Iris pigment epithelial cell (primary cell): ENCODE measurements around the gene YAE1.
"Not testable (repeated sequence)": the region's sequence is repeated elsewhere in the genome, so short reads cannot be mapped to it uniquely, and the experiment has no call there.

Source experiments
- DNase-seq: peaks from one replicate; pipeline ENCODE4 v3.0.0-alpha.2; 2011; ENCODE audit warnings: low read depth

The YAE1 gene

GRCh38 chr7:39566023-39566921 lies at the start of gene YAE1:
Gene YAE1 (plus strand): TSS chr7:39566404. CDS start chr7:39566419, 15 bp downstream.
- peak; percentile 72 for DNase-seq

- no peak for DNase-seq
Measured at GRCh38 chr7:39516498-39516897, 49.7 kb upstream of the YAE1 start.

- no peak for DNase-seq
Measured at GRCh38 chr7:39517240-39517639, 49.0 kb upstream of the YAE1 start.

- peak; percentile 34 for DNase-seq
Measured at GRCh38 chr7:39525926-39526325, 40.3 kb upstream of the YAE1 start.

DNA sequence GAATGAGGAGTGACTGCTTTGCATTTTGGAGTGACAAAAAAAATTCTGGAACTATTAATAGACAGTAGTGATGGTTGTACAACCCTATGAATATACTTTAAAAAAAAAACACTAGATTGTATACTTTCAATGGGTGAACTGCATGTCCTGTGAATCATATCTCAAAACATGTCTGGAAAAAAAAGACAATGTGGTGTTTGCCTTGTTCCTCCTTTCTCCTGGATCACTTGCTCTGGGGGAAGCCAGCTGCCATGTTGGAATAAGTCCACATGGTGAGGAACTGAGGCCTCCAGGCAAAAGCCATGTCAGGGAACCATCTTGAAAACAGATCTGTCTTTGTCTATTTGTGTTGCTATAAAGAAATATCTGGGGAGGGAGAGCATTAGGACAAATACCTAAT lies 39.5 kb upstream of the YAE1 start:
- no peak for DNase-seq

GRCh38 chr7:39527296-39527695 lies 38.9 kb upstream of the YAE1 start:
- peak; percentile 42 for DNase-seq

- DNase-seq: peak; percentile 72
Measured at GRCh38 chr7:39527951-39528350, 38.3 kb upstream of the YAE1 start.

GRCh38 chr7:39528849-39529248 lies 37.4 kb upstream of the YAE1 start:
- no peak for DNase-seq

GRCh38 chr7:39529582-39529981 lies 36.6 kb upstream of the YAE1 start:
- DNase-seq: no peak

- DNase-seq: no peak
Measured at GRCh38 chr7:39530971-39531370, 35.2 kb upstream of the YAE1 start.

DNA sequence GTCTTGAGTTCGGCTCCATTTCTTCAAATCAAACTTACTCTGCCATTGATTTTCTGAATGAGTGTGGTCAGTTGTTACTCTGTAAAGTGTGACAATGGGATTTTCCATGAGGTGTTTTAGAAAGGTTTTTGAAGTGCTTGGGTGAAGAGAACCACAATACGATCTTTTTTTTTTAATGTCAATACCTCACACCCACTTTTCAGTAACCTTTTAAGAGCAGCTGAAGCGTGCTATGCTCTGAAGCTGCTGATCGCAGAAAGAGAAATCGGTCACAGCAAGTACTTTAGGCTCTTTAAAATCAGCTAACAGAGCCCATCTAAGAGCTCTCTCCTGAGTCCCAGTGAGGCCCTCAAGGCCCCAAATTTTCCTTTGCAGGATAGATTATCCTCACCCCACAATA lies 34.4 kb upstream of the YAE1 start:
- no peak for DNase-seq

DNA sequence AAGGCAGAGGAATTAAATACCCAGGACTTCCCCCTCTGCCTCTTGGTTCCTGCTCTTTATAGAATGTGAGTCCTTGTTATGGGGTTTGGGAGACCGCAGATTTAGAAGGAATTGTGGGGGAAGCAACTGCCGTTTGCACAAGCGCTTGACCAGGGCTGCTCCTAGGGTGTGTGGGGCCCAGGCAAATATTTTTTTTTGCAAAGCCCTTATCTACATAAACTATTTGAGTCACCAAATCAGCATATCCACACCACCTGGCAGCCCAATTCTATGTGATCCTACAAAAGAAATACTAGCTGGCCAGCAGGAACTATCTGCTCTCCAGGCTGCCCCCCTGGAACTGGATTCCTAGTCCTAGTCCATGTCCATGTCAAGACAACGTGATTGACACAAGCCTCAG lies 33.4 kb upstream of the YAE1 start:
- no peak for DNase-seq

DNA sequence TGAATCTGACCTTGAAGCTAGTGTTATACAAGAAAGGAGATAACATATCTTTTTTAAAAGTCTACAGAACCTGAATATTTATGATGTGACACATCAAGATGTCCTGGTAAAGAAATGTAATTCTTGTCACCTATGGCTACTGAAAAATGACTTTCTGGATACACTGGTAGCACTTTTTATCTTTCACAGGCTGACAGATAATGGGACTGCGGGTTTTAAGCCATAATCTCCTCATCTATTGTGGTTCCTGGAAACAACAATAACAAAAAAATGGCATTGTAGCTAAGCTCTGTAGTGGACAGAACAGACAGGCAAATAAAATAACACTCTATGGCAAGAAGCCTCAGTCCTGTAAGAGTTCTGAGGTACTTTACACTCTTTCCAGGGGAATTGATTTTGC lies 31.6 kb upstream of the YAE1 start:
- no peak for DNase-seq

DNA sequence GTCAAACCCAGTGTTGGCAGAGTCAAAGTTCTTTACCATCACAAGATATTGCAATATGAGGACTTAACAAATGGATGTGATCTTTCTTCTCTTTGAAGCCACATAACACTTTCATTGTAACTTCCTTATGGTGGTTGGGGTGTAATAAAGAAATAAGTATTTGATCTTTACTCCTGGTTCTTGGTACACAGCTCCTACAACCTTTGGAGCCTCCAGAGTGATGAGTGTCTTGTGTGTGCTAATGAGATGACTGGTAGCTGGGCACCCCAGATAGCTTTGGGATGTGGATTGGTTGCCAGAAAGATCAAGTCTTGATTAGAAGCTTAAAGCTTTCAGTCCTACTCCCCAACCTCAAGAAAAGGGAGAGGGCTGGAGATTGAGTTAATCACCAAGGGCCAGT lies 31.1 kb upstream of the YAE1 start:
- no peak for DNase-seq

GRCh38 chr7:39535720-39536119 lies 30.5 kb upstream of the YAE1 start:
- no peak for DNase-seq

GRCh38 chr7:39536951-39537350 lies 29.3 kb upstream of the YAE1 start:
- no peak for DNase-seq

GRCh38 chr7:39539816-39540215 lies 26.4 kb upstream of the YAE1 start:
- no peak for DNase-seq

- no peak for DNase-seq
Measured at GRCh38 chr7:39540320-39540719, 25.9 kb upstream of the YAE1 start.

- DNase-seq: no peak
Measured at GRCh38 chr7:39541511-39541910, 24.7 kb upstream of the YAE1 start.

- DNase-seq: not testable (repeated sequence)
Measured at GRCh38 chr7:39544774-39545173, 21.4 kb upstream of the YAE1 start.

DNA sequence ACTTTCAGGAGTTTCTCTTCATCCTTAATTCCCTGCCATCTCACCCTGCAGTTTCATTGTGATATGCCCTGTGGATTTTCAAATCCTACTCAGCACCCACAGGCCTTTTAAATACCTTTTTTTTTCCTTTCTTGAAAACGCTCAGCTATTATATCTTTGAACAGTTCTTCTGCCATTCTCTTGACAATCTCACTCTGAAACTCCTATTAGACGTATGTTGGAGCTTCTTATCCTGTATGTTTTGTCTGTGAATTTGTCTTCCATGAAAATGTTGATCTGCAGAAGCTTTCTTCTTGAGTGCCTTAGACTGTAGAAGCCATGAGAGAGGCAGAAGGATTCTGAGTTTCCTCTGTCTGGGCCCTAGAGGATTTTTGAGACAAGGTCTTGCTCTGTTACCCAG lies 18.9 kb upstream of the YAE1 start:
- DNase-seq: no peak

- DNase-seq: no peak
Measured at GRCh38 chr7:39550411-39550810, 15.8 kb upstream of the YAE1 start.

GRCh38 chr7:39553436-39553835 lies 12.8 kb upstream of the YAE1 start:
- DNase-seq: no peak

GRCh38 chr7:39554583-39555165 lies 11.5 kb upstream of the YAE1 start:
- DNase-seq: no peak
